Tracheal epithelial cell (primary cell): ENCODE data around the gene SGTA. TPM values are rescaled to one million over a fixed set of nuclear protein-coding genes. Genes with fewer than 3 reads are reported as not detected.

Experiments
- total RNA-seq: library from RNA; depleted of rRNA; stranded (reverse); fragments of >200 nt; gene quantifications from 2 replicates; pipeline ENCODE4 v1.2.1, GENCODE V29; 2014

SGTA gene, protein sequence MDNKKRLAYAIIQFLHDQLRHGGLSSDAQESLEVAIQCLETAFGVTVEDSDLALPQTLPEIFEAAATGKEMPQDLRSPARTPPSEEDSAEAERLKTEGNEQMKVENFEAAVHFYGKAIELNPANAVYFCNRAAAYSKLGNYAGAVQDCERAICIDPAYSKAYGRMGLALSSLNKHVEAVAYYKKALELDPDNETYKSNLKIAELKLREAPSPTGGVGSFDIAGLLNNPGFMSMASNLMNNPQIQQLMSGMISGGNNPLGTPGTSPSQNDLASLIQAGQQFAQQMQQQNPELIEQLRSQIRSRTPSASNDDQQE
- 30.9 and 34.0 TPM in 2 replicates for total RNA-seq

DNA sequence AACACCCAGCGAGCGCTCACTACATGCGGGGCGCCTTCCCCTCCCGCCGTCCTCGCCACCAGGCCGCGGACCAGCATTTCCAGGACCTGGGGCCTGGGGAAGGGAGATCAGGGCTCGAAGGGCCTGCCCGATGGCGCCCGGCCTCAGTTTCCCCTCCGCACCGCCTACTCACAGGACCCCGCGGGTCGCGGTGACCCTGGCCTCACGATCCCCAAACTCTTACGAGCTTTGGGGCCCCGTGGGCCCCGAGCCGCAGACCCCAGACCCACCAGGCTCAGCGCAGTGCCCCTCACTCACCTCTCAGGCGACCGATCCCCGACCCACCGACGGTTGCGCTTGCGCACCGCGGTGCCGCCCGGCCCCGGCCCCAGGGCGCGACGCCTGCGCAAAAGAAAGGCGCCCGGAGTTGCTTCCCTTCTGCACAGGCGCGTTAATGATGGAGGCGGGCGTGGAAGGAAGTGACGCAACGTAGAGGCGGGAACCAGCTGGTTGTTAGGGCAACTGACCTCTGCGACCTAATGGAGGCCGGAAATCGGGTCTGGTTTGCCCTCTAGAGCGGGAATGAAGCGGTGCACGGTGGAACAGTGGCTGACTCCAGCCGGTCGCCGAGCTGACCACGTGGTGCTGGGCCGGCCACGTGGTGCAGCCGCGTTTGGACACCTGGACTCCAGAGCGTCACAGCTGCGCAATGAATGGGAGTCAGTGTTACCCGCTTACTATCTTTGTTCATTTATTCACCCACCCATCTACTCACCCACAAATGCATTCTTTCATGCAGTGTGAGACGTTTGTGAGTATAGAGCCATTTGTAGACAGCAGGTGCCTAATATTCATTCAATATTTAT, at the start of gene SGTA:
SGTA (minus strand) TSS at position 338 of the 845 bp plus-strand sequence. CDS start 14,205 bp downstream, outside the sequence.

DNA sequence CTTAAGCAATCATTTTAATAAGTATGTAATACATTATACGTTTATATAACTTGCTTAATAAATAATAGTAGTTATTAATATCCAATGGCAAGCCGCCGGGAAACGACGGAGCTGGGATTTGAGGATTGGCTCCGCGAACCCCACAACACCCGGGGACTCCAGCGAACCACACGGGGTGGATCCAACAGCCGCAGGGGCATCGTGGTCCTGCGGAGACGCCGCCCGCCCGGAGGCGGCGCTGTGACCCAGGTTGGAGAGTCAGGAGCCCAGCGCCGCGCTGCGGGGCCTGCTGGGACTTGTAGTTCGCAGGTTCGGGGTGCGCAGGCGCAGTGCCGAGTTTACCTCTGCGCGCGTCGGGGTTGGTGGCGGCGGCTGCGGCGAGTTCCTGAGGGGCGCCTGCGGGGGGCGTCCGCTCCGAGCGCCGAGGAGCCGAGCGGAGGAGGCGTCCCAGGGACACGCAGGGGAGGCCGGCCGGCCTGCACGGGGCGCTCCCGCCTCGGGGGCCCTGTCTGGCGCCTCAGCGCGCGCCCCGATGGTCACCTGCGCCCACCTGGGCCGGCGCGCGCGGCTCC, 36.6 kb upstream of the SGTA start, which contains the start of gene ZNF554:
ZNF554 (plus strand) TSS at position 329 of the 572 bp plus-strand sequence; CDS start at position 533, 204 bp downstream.

DNA sequence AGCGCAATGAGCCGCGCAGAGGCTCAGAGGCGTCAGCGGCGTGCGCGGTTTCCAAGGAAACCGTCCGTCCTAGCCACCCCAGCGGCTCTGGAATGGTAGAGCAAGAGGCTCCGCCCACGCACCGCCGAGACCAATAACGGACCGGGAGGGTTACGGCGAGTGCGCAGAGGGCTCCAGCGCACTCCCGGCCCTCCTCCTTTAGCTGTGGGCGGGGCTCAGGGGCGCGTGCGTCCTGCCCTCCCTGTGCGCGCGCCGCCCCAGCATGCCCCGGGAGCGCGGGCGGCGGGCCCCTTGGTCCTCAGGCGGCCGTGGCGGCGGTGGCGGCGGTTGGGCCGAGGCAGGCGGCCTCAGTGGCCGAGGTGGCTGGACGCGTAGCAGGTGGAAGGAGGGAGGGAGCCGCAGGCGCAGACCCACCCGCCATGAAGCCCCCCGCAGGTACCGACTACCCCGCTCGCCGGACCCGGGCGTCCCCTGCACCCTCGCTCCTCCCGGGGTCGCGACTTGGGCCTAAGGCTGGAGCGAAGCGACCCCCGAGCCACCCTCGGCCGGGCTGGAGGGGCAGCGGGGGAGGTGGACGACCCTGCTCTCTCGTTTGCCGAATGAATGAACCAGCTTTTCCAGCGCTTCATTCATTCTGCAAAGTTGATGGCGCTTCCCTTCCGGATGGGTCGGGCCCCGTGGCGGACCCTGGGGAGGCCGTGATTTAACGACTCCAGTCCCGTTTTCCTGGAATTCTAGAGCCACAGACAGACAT, 2.3 kb upstream of the SGTA start, which contains the start of gene THOP1:
THOP1 (plus strand) TSS at position 260 of the 754 bp plus-strand sequence; CDS start at position 420, 160 bp downstream.

DNA sequence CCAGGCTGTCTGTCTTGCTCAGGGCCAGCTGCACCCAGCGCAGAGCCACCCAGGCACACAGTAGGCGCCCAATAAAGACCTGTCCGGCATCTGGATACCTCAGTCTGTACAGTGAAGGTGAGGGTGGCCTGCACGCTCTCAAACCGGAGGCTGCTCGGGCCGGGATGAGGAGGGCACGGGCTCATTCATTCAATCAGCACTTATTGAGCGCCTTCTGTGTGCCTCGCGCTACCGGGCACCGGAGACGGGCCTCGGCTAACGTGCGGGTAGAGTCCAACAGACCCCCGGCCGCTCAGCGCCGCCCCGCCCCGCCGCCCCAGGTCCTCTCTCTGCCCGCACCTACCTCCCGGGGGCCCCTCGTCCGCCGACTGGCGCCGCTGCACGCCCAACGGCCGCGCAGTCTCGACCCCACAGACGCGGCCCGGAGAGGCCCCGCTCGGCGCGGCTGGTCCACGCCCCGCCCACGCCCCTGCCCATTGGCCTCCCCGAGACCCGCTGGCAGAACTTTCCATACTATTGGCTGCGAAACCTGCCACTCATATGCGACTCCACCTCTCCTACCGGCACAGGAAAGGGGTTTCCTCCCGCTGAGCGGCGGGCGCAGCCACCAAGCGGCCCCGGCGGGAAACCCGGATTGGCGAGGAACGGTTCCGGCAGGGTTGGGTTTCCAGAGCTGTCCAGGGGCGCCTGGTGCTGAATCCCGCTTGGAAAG, 43.3 kb downstream of the SGTA start, which contains the start of gene SLC39A3:
SLC39A3 (minus strand) TSS at position 416 of the 712 bp plus-strand sequence. CDS start 2,760 bp downstream, outside the sequence.

DNA sequence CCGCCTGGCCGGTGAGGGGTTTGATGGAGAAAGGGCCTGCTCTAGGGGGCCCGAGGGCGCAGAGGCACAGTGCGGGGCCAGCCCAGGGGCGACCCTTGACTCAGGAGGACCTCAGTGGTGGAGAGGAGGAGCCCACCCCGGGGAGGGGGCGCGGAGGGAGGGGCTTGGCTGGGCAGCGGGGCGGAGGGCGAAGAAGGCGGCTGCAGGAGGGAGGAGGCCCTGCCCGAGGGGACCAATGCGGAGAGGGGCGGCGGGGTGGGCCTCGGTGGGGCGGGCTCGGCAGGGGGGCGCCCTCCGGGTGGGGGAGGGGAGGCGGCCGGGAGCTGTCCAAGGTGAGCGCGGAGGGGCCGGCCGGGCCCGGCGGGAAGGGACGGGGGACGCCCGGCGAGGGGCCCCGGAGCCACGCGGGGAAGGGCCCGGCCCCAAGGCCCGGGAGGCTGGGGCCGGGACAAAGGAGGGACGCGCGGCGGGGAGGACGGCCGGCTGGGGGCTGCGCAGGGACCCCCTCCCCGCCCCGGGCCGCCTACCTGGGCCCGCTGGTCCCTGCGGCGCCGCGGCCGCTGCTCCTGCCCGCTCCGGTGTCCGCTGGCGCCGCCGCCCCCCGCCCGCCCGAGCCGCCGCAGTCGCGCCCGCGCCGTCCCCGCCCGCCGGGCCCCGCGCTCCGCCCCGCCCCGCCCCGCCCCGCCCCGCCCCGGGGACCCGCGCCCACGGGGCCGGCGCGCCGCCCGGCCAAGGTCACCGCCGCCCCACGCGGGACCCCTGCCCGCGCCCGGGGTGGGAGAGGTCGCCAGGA, 62.1 kb downstream of the SGTA start, which contains the start of gene DIRAS1:
DIRAS1 (minus strand) TSS at position 596 of the 793 bp plus-strand sequence. CDS start 3,566 bp downstream, outside the sequence.

Other genes with a start within 250 kb of the SGTA start
- gene GNG7, start 80.6 kb downstream of the SGTA start, total RNA-seq, result under 0.01 TPM in 1 of 2 replicates, not detected in the other
- under 0.01 TPM in 2 replicates for gene DIRAS1, start 61.9 kb downstream of the SGTA start, total RNA-seq
- 26.4 and 45.8 TPM in 2 replicates for gene SLC39A3, start 43.3 kb downstream of the SGTA start, total RNA-seq
- 55.4 and 80.2 TPM in 2 replicates for gene THOP1, start 2.2 kb upstream of the SGTA start, total RNA-seq
- 3.6 and 4.0 TPM in 2 replicates for gene ZNF554, start 36.6 kb upstream of the SGTA start, total RNA-seq
- gene ZNF555, start 58.2 kb upstream of the SGTA start, total RNA-seq, result 3.6 and 5.1 TPM in 2 replicates
- gene ZNF556, start 84.1 kb upstream of the SGTA start, total RNA-seq, result 0.24 and 1.3 TPM in 2 replicates
- gene ZNF57, start 117.7 kb upstream of the SGTA start, total RNA-seq, result 9.6 and 12.6 TPM in 2 replicates
- gene ZNF77, start 161.7 kb upstream of the SGTA start, total RNA-seq, result 4.0 and 4.3 TPM in 2 replicates
- gene TLE6, start 194.3 kb upstream of the SGTA start, total RNA-seq, result 1.2 TPM in 1 of 2 replicates, not detected in the other
- gene TLE2, start 246.0 kb upstream of the SGTA start, total RNA-seq, result 1.4 and 2.6 TPM in 2 replicates